Loucy (cell line): ENCODE data around the gene GPR84.

Source experiments
- EZH2phosphoT487 ChIP-seq: fragments of 200-600 bp; IDR thresholded peaks from 2 replicates; pipeline ENCODE4 v1.6.1; 2018; ENCODE audit warnings: antibody characterized with exemption, mild to moderate bottlenecking, moderate library complexity, borderline replicate concordance
- TF ChIP-seq, protein P1 (sequence below): fragments of 200-600 bp; sonication (generic); conservative IDR thresholded peaks from 2 replicates; pipeline ENCODE4 v1.5.1; 2014; ENCODE audit warnings: mild to moderate bottlenecking, antibody characterized with exemption, low read length

DNA sequence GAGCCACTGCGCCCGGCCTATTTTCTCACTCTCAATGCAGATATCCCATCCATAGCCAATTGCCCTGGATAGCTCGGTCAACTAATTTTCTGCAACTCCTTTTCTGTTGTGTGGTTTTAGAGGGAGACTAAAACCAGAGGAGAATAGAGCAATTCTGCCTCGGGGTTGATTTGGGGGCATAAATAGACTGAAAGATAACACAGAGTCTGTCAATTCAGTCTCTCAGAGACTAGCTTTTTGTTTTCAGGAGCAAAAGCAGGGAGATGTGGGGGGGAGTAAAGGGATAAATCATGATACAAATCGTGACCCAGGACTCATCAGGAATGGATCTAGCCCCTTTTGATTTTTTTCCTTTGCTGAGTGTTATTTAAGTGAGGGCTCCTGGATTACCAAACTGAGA is 32.8 kb downstream of the GPR84 start:
- TF ChIP-seq, protein P1, sequence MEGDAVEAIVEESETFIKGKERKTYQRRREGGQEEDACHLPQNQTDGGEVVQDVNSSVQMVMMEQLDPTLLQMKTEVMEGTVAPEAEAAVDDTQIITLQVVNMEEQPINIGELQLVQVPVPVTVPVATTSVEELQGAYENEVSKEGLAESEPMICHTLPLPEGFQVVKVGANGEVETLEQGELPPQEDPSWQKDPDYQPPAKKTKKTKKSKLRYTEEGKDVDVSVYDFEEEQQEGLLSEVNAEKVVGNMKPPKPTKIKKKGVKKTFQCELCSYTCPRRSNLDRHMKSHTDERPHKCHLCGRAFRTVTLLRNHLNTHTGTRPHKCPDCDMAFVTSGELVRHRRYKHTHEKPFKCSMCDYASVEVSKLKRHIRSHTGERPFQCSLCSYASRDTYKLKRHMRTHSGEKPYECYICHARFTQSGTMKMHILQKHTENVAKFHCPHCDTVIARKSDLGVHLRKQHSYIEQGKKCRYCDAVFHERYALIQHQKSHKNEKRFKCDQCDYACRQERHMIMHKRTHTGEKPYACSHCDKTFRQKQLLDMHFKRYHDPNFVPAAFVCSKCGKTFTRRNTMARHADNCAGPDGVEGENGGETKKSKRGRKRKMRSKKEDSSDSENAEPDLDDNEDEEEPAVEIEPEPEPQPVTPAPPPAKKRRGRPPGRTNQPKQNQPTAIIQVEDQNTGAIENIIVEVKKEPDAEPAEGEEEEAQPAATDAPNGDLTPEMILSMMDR, result no peak
- TF ChIP-seq EZH2phosphoT487, result no peak
